Colonic mucosa (tissue), 4 donors: ENCODE measurements around the gene DES. TPM values are rescaled to one million over a fixed set of nuclear protein-coding genes. Genes with fewer than 3 reads are reported as not detected.

Source experiments
- DNase-seq: peaks from one replicate; pipeline ENCODE4 v3.0.0-alpha.2; 2020
- H3K27ac ChIP-seq: fragments of 200-600 bp; one replicate; pipeline ENCODE4 v1.8.0; 2021
- H3K27me3 ChIP-seq: fragments of 200-600 bp; one replicate; pipeline ENCODE4 v1.8.0; 2021
- H3K36me3 ChIP-seq: fragments of 200-600 bp; one replicate; pipeline ENCODE4 v1.8.0; 2021
- H3K4me1 ChIP-seq: fragments of 200-600 bp; one replicate; pipeline ENCODE4 v1.8.0; 2021; ENCODE audit warnings: mild to moderate bottlenecking
- H3K4me3 ChIP-seq: fragments of 200-600 bp; one replicate; pipeline ENCODE4 v1.8.0; 2021
- H3K9ac ChIP-seq, 2 donors: one replicate each; pipeline ENCODE4 v1.7.0; 2013; ENCODE audit warnings: control low read depth in 2 of 2, low read depth in 2 of 2, low read length in 2 of 2
- H3K9me3 ChIP-seq: fragments of 200-600 bp; one replicate; pipeline ENCODE4 v1.8.0; 2021
- CTCF ChIP-seq: fragments of 200-600 bp; IDR thresholded peaks from one replicate; pipeline ENCODE4 v1.8.0; 2022; ENCODE audit warnings: antibody characterized with exemption, mild to moderate bottlenecking
- intact Hi-C: fragments of 100-400 bp; cut with DNase I; formaldehyde crosslinking; loops from one replicate; pipeline ENCODE4 v1.14.1; 2022
- total RNA-seq, 2 donors: library from RNA; stranded (reverse); fragmentation: NEBNext Ultra II Directional in 1 of 2; extraction: Animal tissue kit (Norgen Biotek cat#: 25700) in 1 of 2; gene quantifications; one replicate each; pipeline ENCODE4 v1.2.1, GENCODE V29; 2021
- donor health status: healthy.
- donor health status: DM: no; HTN: no; CAD: no.
- donor health status: DM: no; HTN: no; CAD: no.

Gene DES
- total RNA-seq, 2 donors from 2014 or later, result 24.0 to 917 TPM

GRCh38 chr2:219417374-219417773 lies 803 bp upstream of the DES start:
- intact Hi-C loops, result no loop called here
- H3K27me3 ChIP-seq, result peaks cover 15% of the 10 kb centered on the region
- no peaks in the 10 kb centered on the region for H3K9me3 ChIP-seq
- TF ChIP-seq CTCF, result no peak
- no peak for DNase-seq
- peak overlapping the region; percentile 40 for H3K27ac ChIP-seq
- no peaks in the 10 kb centered on the region for H3K4me1 ChIP-seq
- H3K4me3 ChIP-seq, result no peak overlapping the region
- no peaks in the 10 kb centered on the region for H3K36me3 ChIP-seq
- no peak overlapping the region for H3K9ac ChIP-seq

- intact Hi-C loops, result no loop called here
- Histone ChIP-seq H3K9me3 (no peaks in the 10 kb centered on the region), H3K27me3 (peaks cover 15% of the 10 kb centered on the region), H3K9ac (peak overlapping the region in 1 of 2 donors; percentile 34), H3K36me3 (no peaks in the 10 kb centered on the region), H3K4me3 (peak overlapping the region; percentile 24), H3K27ac (peak overlapping the region; percentile 27), H3K4me1 (no peaks in the 10 kb centered on the region)
- no peak for TF ChIP-seq CTCF
- DNase-seq, result no peak
These were observed 791 bp downstream of the DES start for GRCh38 chr2:219419012-219419324.

- Histone ChIP-seq H3K4me3 (peak overlapping the region; percentile 24), H3K9me3 (no peaks in the 10 kb centered on the region), H3K27me3 (peaks cover 15% of the 10 kb centered on the region), H3K36me3 (no peaks in the 10 kb centered on the region), H3K4me1 (no peaks in the 10 kb centered on the region), H3K27ac (peak overlapping the region; percentile 27), H3K9ac (peak overlapping the region; percentile 34 to 35)
- no peak for DNase-seq
- intact Hi-C loops, result no loop called here
- TF ChIP-seq CTCF, result no peak
These were observed 1.4 kb downstream of the DES start for GRCh38 chr2:219419331-219420197.

- H3K27ac ChIP-seq, result no peak overlapping the region
- H3K4me3 ChIP-seq, result peak overlapping the region; percentile 24
- intact Hi-C loops, result no loop called here
- no peak for DNase-seq
- H3K9me3 ChIP-seq, result no peaks in the 10 kb centered on the region
- TF ChIP-seq CTCF, result no peak
- H3K36me3 ChIP-seq, result no peaks in the 10 kb centered on the region
- H3K9ac ChIP-seq, result peak overlapping the region in 1 of 2 donors; percentile 16
- H3K27me3 ChIP-seq, result peaks cover 15% of the 10 kb centered on the region
- H3K4me1 ChIP-seq, result no peaks in the 10 kb centered on the region
These were observed 2.5 kb downstream of the DES start for GRCh38 chr2:219420687-219421086.

GRCh38 chr2:219421323-219421722 lies 3.1 kb downstream of the DES start:
- Histone ChIP-seq H3K4me3 (peak overlapping the region; percentile 4), H3K27ac (no peak overlapping the region)

More at GRCh38 chr2:219421323-219421722, 3.1 kb downstream of the DES start:
- intact Hi-C loops, result no loop called here
- Histone ChIP-seq H3K27me3 (peaks cover 15% of the 10 kb centered on the region), H3K4me1 (no peaks in the 10 kb centered on the region), H3K36me3 (no peaks in the 10 kb centered on the region), H3K9ac (no peak overlapping the region), H3K9me3 (no peaks in the 10 kb centered on the region)
- TF ChIP-seq CTCF, result no peak
- no peak for DNase-seq
